GM19238 (cell line): Measurements from ENCODE around the gene CMTM1.

Experiments used
- DNase-seq: peaks from one replicate; pipeline ENCODE4 v3.0.0; 2011; ENCODE audit warnings: low spot score; ENCODE audit not compliant: insufficient read length

CMTM1 gene

GRCh38 chr16:66538910-66539309 is 27.3 kb upstream of the CMTM1 start:
- no peak for DNase-seq

DNA sequence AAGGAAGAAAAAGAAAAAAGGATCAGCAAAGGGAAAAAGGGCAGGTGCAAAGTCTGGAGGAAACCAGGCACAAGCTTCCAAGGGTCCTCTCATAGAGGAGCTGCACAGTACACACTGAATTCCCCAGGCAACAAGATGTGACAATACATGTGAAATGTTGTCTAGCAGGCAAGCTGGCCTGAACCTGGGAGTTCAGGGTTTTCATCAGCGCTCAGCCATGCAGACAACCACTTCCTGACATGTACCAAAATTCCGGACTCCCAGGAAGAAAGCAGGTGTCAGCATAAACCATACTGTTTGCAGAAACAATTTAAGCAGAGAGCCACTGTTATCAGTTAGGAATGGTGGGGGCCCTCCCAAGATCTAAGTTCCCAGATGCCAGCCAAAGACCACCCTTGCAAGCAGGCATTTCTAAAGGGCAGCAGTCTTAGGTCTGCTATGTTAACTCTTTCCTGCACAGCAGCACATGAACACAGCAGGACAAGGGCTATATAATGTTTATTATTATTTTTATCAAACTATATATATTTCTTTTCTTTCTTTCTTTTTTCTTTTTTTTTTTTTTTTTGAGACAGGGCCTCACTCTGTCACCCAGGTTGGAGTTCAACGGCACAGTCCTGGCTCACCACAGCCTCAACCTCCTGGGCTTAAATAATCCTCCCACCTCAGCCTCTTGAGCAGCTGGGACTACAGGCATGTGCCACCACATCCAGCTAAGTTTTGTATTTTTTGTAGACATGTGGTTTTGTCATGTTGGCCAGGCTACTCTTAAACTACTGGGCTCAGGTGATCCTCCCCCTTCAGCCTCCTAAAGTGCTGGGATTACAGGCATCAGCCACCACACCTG is 26.4 kb upstream of the CMTM1 start:
- no peak for DNase-seq

GRCh38 chr16:66541388-66542355 is 24.6 kb upstream of the CMTM1 start:
- DNase-seq, result no peak

- no peak for DNase-seq
Measured at GRCh38 chr16:66542396-66542795, 23.8 kb upstream of the CMTM1 start.

- DNase-seq, result no peak
Measured at GRCh38 chr16:66543541-66543940, 22.7 kb upstream of the CMTM1 start.

- DNase-seq, result no peak
Measured at GRCh38 chr16:66544016-66544757, 22.1 kb upstream of the CMTM1 start.

GRCh38 chr16:66547101-66547989 is 18.9 kb upstream of the CMTM1 start:
- no peak for DNase-seq

DNA sequence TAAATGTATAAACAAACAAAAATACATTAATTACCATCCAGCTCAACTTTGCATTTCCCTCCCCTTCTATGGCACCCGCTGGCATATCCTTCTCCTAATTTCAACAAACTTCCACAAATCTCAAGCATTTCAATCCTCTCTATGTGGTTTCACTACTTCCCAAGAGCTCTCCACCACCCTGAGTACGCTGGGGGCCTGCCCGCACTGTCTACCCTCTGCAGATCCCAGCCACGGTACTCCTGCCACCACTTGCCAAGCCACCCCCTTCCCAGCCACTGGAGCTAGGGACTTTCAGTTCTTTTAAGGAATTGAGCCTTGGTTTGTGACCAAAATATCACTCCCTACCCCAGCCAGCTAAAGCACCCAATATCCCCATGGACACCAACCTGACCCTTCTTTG is 18.2 kb upstream of the CMTM1 start:
- no peak for DNase-seq

GRCh38 chr16:66548868-66549267 is 17.4 kb upstream of the CMTM1 start:
- no peak for DNase-seq

DNA sequence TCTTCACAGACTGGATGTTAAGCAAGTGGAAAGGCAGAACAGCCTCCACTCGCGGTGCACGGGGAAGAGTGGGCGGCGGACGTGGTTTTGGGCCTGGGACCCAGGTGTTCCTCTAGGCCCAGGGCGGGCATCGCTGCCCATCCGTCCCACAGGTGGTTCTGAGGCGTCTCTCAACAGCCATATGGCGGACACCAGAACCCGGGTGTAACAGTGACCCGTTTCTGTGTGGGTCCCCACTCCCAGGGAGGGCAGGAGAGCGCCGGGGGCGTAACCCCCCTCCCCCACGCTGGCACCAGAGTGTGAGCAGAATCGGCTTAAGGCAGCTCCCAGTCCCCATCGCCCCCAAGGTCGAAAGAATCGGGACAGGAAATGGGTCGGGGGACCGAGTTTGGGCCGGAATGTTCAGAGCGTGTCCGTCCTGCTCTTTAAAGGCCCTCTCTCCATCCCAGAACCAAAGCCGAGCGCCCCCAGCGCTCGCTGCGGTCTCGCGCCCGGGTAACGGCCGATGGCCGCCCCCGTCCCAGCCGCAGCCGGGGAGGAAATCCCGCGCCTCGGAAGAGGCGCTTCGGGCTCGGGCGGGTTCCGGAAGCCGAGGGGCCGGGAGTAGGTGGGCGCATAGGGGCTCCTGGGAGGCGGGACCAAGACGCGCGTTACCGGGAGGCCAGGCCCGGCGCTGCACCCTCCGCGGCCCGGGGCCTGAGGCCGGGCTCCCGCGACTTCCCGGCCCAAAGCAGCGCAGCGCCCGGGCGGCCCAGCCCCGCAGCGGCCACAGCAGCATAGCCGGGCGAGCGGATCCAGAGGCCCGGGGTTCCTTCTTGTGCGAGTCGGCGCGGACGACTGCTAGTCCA is 16.7 kb upstream of the CMTM1 start, which contains the start of gene TK2:
TSS of gene TK2 (minus strand) at position 839 of the 848 bp plus-strand sequence. CDS start at position 778, 61 bp downstream.
- peak; percentile 10 for DNase-seq

DNA sequence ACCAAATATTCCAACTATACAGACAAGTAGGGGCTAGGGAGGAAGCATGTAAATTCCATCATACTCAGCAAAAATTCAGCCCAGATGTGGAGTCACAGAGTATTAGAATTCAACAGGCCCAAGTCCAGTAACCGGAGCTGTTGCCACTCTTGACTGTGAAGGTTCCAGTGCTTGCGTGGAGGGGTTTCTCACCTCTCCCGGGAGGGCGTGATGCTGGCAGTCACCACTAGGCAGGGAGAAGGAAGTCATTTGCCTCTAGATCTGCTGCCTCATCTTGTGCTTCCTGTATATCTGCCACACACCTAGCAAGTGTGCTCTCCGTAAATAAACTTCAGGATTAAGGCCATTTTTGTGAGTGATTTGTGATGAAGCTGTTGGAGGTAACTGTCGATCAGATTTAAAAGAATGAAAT is 14.9 kb upstream of the CMTM1 start:
- DNase-seq, result no peak

- DNase-seq, result no peak
Measured at GRCh38 chr16:66551788-66552285, 14.4 kb upstream of the CMTM1 start.

- DNase-seq, result peak; percentile 88
Measured at GRCh38 chr16:66552286-66553177, 13.7 kb upstream of the CMTM1 start, which contains the start of gene CKLF. TSS of gene CKLF (plus strand) at chr16:66552576. CDS start at chr16:66552716, 140 bp downstream.

DNA sequence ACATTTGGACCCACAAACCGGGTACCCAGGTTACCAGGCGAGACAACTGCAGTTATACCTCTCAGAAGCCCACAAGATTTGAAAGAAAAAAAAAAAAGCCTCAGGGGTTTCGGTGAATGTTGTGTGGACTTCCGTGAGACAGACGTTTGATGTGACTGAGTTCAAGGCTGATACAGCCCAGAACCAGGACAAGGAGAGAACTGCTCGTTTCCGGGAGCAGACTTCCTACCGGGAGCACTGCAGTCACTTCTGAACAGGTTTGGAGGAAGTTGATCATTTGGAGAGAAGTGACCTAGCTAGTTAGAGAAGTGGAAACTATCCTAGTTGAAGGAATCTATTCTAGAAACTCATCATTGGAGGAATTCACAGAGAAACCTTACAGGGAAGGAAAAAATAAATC is 13.0 kb upstream of the CMTM1 start:
- no peak for DNase-seq

DNA sequence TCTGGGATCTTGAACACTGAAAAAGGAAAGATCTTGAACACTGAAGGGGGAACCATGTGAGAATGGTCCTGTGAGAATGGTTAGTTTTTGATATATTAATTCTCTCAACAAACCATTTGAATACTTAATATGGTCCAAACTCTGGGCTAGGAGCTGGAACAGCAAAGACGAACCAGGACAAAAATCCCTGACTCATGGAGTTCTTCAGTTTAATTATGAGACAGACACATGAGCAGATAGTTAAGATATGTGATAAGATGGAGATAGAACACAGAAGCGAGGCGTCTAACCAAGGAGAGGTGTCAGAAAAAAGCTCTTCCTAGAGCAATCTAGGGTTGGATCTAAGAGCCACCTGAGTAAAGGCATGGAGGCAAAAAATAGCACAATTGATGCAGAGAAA is 12.2 kb upstream of the CMTM1 start:
- DNase-seq, result no peak

GRCh38 chr16:66554495-66554894 is 11.7 kb upstream of the CMTM1 start:
- DNase-seq, result no peak

- no peak for DNase-seq
Measured at GRCh38 chr16:66560107-66560506, 6.1 kb upstream of the CMTM1 start.
